HG02970 (cell line): ENCODE measurements around the gene OLFML1.

Experiments used
- ATAC-seq: cut with Tn5 transposase; IDR thresholded peaks from one replicate; pipeline ENCODE4 v1.9.1; 2021; ENCODE audit warnings: mild to moderate bottlenecking, moderate library complexity, moderate number of reproducible peaks; ENCODE audit not compliant: unreplicated experiment, low FRiP score

The OLFML1 gene

DNA sequence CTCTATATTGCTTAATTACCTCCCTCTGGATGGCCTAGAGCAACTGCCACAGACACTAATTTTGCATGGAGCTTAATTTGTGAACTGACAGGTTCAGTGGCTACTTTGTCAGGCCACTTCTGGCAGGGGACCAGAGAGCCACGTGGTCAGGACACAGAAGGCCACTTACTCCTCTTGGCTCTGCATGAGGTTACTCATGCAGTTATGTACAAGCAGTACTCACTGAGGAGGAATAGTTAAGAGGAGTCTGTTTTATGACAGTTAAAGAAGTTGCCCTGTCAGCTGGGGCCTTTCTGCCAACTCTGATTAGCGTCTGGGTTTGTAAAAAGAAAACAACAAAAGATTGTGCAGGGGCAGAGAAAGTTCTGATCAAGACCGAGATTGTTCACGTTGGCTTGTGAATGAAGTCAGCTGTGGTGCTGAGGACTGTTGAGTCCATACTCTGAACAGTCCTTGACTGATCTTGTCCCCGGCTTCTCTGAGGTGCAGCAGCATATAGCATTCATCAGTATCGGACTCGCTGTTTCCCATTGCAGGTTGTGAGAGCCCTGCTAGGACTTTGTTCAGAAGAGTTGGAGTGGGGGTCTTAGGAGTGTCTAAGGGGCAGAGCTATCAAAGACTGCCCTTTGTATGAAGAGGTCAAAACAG lies 69.9 kb downstream of the OLFML1 start:
- no peak for ATAC-seq

- ATAC-seq, result no peak
Observed at GRCh38 chr11:7558046-7558445, 72.7 kb downstream of the OLFML1 start.

- no peak for ATAC-seq
Observed at GRCh38 chr11:7559398-7560283, 74.3 kb downstream of the OLFML1 start.
